Kidney tubule cell (primary cell): ENCODE measurements around the gene ZSCAN21.

ENCODE experiments used
- DNase-seq: peaks from one replicate; pipeline ENCODE4 v3.0.0-alpha.2; 2018; ENCODE audit warnings: low spot score

ZSCAN21 gene

DNA sequence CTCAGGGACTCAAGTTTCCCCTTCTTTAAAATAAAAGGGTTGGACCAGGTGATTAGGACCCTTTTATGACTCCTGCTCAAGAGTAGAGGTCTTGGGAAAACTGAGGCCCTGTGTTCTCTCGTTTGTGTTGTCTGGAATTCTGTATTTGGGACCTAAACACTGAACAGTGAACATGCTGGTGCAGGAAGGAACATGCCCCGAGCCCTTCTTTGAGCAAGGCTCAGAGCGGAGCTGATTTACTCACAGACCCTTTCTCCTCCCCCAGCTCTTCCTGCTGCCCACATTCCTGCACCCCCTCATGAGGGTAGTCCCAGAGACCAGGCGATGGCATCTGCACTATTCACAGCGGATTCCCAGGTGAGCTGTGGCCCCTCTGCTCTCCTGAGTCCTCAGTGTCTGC lies 20.0 kb upstream of the ZSCAN21 start:
- DNase-seq = no peak

DNA sequence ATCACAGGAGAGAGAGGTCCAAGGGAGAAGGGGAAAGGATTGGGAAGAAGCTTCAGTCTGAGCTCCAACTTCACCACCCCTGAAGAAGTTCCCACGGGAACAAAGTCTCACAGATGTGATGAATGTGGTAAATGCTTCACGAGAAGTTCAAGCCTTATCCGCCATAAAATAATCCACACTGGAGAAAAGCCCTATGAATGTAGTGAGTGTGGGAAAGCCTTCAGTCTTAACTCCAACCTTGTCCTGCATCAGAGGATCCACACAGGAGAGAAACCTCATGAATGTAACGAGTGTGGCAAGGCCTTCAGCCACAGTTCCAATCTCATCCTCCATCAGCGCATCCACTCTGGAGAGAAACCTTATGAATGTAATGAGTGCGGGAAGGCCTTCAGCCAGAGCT lies 16.0 kb upstream of the ZSCAN21 start:
- no peak for DNase-seq

GRCh38 chr7:100034871-100035510 lies 14.6 kb upstream of the ZSCAN21 start:
- DNase-seq = no peak

DNA sequence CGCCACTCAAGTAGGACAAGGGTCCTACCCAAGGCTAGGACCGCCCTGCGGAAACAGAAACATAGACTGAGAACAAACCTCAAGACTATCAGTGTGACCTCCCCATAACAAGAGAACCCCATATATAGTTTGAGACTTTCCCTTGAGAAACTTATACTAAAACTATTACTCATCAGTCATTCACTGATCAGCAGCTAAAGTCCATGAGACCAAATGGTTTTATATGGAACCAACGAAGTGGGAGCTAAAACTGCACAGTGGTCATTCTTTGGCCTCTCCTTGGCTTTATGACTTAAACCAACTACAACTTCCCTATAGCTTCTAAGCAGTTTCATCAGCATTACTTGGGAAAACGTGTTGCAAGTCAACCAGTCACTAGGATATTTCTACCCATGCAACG lies 13.7 kb upstream of the ZSCAN21 start:
- no peak for DNase-seq

GRCh38 chr7:100038326-100038725 lies 11.2 kb upstream of the ZSCAN21 start:
- no peak for DNase-seq

DNA sequence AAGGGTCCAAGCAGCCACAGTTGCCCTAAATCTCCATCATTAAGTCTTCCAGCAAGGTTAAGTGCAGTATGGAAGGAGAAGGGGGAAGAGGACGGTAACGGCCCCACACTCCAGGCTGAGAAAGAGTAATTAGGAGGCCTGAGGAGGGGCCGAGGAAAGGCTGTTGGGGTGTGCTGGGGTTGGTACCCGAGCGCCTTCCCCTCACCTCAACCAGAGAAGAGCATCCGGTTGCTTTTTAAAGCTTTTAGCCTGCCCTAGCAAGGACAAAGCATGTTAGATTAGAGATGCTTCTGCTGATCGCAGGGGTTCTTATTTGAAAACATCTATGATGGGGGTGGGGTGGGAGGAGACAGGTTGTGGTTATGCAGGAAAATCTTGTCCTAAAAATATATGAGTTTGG lies 9.0 kb upstream of the ZSCAN21 start:
- no peak for DNase-seq

DNA sequence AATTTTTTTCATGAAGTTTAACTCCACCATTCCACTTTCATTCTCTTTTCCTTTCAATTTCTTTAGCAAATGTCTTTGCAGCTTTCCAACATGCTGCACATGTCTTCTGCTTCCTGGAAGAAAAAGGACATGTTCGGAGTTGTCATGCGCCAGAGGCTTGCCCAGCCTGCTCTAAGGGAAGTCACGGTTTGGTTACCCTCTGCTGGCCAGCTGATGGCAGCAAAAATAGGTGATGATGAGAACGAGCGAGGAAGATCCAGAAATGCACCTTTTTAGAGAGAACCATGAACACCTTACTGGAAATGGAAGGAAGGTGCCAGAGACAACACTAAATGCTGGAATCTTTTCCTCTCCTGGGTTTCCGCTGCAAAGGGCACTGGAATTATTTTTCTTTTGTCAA lies 4.9 kb upstream of the ZSCAN21 start:
- peak; percentile 56 for DNase-seq

DNA sequence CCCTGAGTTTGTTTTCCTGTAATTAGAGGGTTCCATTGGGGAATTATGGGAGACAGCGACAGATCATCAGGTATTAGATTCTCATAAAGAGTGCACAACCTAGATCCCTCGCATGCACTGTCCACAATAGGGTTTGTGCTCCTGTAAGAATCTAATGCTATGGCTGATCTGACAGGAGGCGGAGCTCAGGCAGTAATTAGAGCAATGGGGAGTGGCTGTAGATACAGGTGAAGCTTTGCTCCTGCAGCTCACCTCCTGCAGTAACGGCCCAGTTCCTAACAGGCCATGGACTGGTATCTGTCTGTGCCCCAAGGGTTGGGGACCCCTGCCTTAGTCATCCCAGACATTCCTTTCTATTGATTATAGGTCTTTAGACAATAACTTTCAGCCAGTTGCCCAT lies 894 bp upstream of the ZSCAN21 start:
- no peak for DNase-seq

DNA sequence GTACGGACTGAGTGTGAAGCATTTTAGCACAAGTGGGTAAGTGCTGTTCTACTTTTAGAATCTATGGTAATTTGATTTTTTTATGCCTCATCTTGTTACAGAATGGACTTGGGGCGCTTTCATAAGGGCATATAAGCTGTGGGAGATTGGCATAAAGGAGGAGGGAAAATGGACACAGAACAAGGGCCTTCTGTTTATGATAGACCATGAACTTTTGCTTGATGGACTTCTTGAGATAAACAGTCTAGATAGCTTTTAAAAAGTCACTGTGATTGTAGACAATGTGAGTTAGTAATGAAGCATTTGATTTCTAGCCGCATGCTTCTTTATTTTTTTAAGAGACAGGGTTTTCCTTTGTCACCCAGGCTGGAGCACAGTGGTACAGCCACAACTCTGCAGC lies 2.0 kb downstream of the ZSCAN21 start:
- DNase-seq = no peak

- DNase-seq = peak; percentile 81
These were observed 3.6 kb downstream of the ZSCAN21 start for GRCh38 chr7:100053215-100053614.

GRCh38 chr7:100057006-100057405 lies 7.4 kb downstream of the ZSCAN21 start:
- DNase-seq = no peak

DNA sequence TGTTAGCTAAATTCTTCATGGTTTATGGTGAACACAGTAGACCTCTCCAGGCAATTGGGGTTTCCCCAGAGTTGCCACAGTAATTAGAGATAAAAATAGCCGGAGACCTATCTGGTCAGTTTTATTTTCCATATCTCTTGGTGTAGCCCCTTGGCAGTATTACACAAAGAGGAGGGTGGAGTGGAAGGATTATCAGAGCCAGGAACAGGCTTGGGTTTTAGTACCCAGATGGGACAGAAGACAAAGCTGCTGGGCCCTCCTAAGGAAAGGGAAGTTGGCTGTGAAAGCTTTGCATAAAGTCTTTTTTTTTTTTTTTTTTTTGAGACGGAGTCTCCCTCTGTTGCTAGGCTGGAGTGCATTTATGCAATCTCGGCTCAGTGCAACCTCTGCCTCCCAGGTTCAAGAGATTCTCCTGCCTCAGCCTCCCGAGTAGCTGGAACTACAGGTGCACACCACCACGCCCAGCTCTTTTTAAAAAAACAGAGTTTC lies 9.7 kb downstream of the ZSCAN21 start:
- no peak for DNase-seq

DNA sequence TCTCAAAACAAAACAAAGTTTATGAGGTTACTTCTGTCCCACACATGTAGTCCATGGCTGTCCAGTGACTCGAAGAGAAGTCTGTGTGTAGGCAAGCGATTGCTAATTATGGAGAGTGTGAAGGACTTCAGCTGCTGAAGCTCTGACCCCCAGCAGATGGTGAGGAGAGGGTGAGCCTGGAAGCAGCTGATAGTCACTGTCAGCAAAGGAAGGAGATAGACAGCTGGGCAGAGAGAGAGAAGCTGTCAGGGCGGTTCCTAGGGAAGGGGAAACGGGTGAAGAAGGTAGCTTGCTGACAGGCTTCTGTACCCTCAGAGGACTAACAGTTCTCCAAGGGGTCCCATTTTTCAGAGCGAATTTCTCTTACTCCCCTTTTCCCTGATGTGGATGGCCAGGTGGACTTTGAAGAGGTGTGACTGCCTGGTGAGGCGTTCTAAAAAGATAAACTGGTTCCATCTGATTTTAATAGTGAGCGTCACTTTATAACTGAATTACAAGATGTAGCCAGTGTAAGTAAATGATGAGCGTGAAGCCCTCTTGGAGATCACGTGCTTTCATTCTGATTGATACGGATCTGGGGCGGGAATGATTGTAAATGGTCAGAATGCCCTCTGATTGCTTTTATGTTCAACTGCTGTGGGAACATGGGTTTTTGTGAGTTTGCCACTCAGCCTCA lies 12.1 kb downstream of the ZSCAN21 start:
- no peak for DNase-seq

- DNase-seq = no peak
These were observed 13.8 kb downstream of the ZSCAN21 start for GRCh38 chr7:100063376-100063775.

GRCh38 chr7:100064162-100064561 lies 14.6 kb downstream of the ZSCAN21 start:
- DNase-seq = no peak

DNA sequence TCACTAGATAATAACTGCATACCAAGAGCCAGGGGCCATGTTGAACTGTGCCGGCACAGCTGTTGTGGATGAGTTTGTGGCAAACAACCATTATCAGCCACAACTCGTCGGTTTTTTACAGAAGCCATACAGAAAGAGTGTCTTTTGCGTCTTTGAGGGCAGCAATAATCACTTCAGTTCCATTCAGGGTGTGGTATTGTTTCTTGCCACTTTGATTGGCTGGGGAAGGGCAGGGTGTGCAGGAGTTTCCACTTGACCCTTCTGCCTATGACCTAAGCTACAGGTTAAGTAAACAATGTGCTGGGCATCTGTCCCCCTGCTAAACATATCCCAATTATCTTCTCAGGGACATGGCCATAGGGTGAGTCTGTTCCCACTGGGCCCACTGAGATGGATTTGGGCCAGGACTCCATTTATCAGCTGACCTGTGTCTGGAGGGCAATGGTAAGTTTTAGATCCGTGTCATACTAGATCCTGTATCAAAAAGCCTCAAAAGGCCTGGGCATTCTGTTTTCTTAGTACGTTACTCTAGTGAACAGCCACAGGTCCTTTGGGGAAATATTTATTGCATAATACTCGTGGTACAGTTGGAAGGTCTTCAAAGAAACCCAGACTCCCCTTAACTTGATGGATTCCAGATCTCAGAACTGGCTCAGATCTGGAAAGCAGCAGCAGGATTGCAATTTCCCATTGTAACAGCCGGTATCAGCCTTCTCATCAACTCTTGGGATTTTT lies 16.0 kb downstream of the ZSCAN21 start:
- no peak for DNase-seq

GRCh38 chr7:100066953-100067352 lies 17.4 kb downstream of the ZSCAN21 start:
- no peak for DNase-seq

GRCh38 chr7:100069991-100070390 lies 20.4 kb downstream of the ZSCAN21 start:
- no peak for DNase-seq

- no peak for DNase-seq
These were observed 21.6 kb downstream of the ZSCAN21 start for GRCh38 chr7:100071018-100071723.

- DNase-seq = no peak
These were observed 22.9 kb downstream of the ZSCAN21 start for GRCh38 chr7:100072462-100072861.

GRCh38 chr7:100074841-100075240 lies 25.3 kb downstream of the ZSCAN21 start:
- no peak for DNase-seq

DNA sequence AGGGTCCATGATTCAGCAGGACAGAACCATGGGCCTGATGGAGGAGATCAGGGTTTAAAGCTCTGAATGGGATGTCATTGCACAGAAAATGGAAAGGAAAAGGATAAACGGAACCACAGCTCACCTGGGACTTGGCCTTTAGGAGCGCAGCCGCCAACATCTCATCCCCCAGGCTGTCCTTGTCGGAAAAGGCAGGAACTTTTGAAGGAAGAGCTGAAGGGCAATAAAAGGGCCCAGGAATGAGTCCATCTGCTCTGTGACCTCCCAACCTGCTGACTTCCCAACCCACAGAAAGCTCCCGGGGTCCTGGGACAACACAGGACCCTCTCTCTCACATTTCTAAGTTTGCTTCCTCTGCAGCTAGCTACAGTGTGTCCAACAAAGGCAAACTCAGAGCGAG lies 25.8 kb downstream of the ZSCAN21 start:
- DNase-seq = no peak

- DNase-seq = peak; percentile 44
These were observed 27.6 kb downstream of the ZSCAN21 start for GRCh38 chr7:100077205-100077604.
